ENCODE data around the gene TOP2A.
"Not testable (repeated sequence)": the region's sequence is repeated elsewhere in the genome, so short reads cannot be mapped to it uniquely, and the experiment has no call there.

TOP2A gene

GRCh38 chr17:40412880-40413279 is 4.8 kb downstream of the TOP2A start:
- Histone ChIP-seq H4K20me1 (ENCODE audit: insufficient read depth, low read length) (peaks cover 33% of the 10 kb centered on the region), H3K9ac (ENCODE audit: low read depth, low read length) (no peak overlapping the region; the same call in 1 of the 2 replicates), H3K9me3 (ENCODE audit: insufficient read depth, low read length, severe bottlenecking) (no peaks in the 10 kb centered on the region), H3K36me3 (ENCODE audit: insufficient read depth, low read length) (peaks cover 94% of the 10 kb centered on the region), H3K27me3 (ENCODE audit: insufficient read depth, low read length, poor library complexity) (no peaks in the 10 kb centered on the region), H3K79me2 (ENCODE audit: insufficient read depth, low read length) (peaks cover 95% of the 10 kb centered on the region), H3K27ac (ENCODE audit: low read length) (no peak overlapping the region), H3K4me3 (ENCODE audit: low read depth in 1 of 2, low read length in 2 of 2) (no peak overlapping the region), H3K4me2 (ENCODE audit: insufficient read depth, low read length) (peak overlapping the region; percentile 45; the same call in 1 of the 2 replicates), H2AFZ (ENCODE audit: low read depth, low read length) (no peak overlapping the region), H3K4me1 (ENCODE audit: insufficient read depth, low read length) (peaks cover 64% of the 10 kb centered on the region)
- DNase-seq (no peak), ATAC-seq (ENCODE audit: insufficient read depth, low read depth) (no peak)
- no peak for TF ChIP-seq CTCF (IDR thresholded peaks at IDR 0.05; ENCODE audit: borderline replicate concordance, extremely low read depth, low read length, poor library complexity, severe bottlenecking)
- TF ChIP-seq EZH2 (IDR thresholded peaks at IDR 0.05; ENCODE audit: borderline replicate concordance, low read depth, low read length, severe bottlenecking) = no peak

GRCh38 chr17:40411821-40412220 is 5.9 kb downstream of the TOP2A start:
- no peak for DNase-seq
- TF ChIP-seq CTCF (IDR thresholded peaks at IDR 0.05; ENCODE audit: borderline replicate concordance, extremely low read depth, low read length, poor library complexity, severe bottlenecking) = no peak
- TF ChIP-seq EZH2 (IDR thresholded peaks at IDR 0.05; ENCODE audit: borderline replicate concordance, low read depth, low read length, severe bottlenecking) = no peak
- no peak overlapping the region; the same call in 1 of the 2 replicates for H3K9ac ChIP-seq (ENCODE audit: low read depth, low read length)
- H4K20me1 ChIP-seq (ENCODE audit: insufficient read depth, low read length) = peaks cover 33% of the 10 kb centered on the region
- H3K27ac ChIP-seq (ENCODE audit: low read length) = no peak overlapping the region
- peaks cover 98% of the 10 kb centered on the region for H3K36me3 ChIP-seq (ENCODE audit: insufficient read depth, low read length)
- H3K79me2 ChIP-seq (ENCODE audit: insufficient read depth, low read length) = peaks cover 91% of the 10 kb centered on the region
- peaks cover 64% of the 10 kb centered on the region for H3K4me1 ChIP-seq (ENCODE audit: insufficient read depth, low read length)
- no peak overlapping the region for H2AFZ ChIP-seq (ENCODE audit: low read depth, low read length)
- peak overlapping the region; percentile 27; the same call in 1 of the 2 replicates for H3K4me2 ChIP-seq (ENCODE audit: insufficient read depth, low read length)
- no peaks in the 10 kb centered on the region for H3K9me3 ChIP-seq (ENCODE audit: insufficient read depth, low read length, severe bottlenecking)
- no peak for ATAC-seq (ENCODE audit: insufficient read depth, low read depth)
- H3K4me3 ChIP-seq (ENCODE audit: low read depth in 1 of 2, low read length in 2 of 2) = no peak overlapping the region
- no peaks in the 10 kb centered on the region for H3K27me3 ChIP-seq (ENCODE audit: insufficient read depth, low read length, poor library complexity)

GRCh38 chr17:40410082-40410481 is 7.6 kb downstream of the TOP2A start:
- Histone ChIP-seq H3K27ac (ENCODE audit: low read length) (no peak overlapping the region), H3K36me3 (ENCODE audit: insufficient read depth, low read length) (peaks cover 95% of the 10 kb centered on the region), H3K4me2 (ENCODE audit: insufficient read depth, low read length) (no peak overlapping the region), H4K20me1 (ENCODE audit: insufficient read depth, low read length) (peaks cover 28% of the 10 kb centered on the region), H3K4me3 (ENCODE audit: low read depth in 1 of 2, low read length in 2 of 2) (no peak overlapping the region), H3K9me3 (ENCODE audit: insufficient read depth, low read length, severe bottlenecking) (no peaks in the 10 kb centered on the region), H3K4me1 (ENCODE audit: insufficient read depth, low read length) (peaks cover 46% of the 10 kb centered on the region), H3K27me3 (ENCODE audit: insufficient read depth, low read length, poor library complexity) (no peaks in the 10 kb centered on the region), H3K9ac (ENCODE audit: low read depth, low read length) (0 out of 2 replicates have a peak overlapping the region, but pooled peaks have one; percentile 10), H3K79me2 (ENCODE audit: insufficient read depth, low read length) (peaks cover 79% of the 10 kb centered on the region), H2AFZ (ENCODE audit: low read depth, low read length) (no peak overlapping the region)
- ATAC-seq (ENCODE audit: insufficient read depth, low read depth) = no peak
- TF ChIP-seq EZH2 (IDR thresholded peaks at IDR 0.05; ENCODE audit: borderline replicate concordance, low read depth, low read length, severe bottlenecking) (no peak), CTCF (IDR thresholded peaks at IDR 0.05; ENCODE audit: borderline replicate concordance, extremely low read depth, low read length, poor library complexity, severe bottlenecking) (no peak)
- DNase-seq = no peak

- H3K27ac ChIP-seq (ENCODE audit: low read length); H2AFZ ChIP-seq (ENCODE audit: low read depth, low read length); DNase-seq; H3K4me2 ChIP-seq (ENCODE audit: insufficient read depth, low read length); ATAC-seq (ENCODE audit: insufficient read depth, low read depth); H3K9me3 ChIP-seq (ENCODE audit: insufficient read depth, low read length, severe bottlenecking); H3K9ac ChIP-seq (ENCODE audit: low read depth, low read length); H3K27me3 ChIP-seq (ENCODE audit: insufficient read depth, low read length, poor library complexity); H3K4me3 ChIP-seq (ENCODE audit: low read depth in 1 of 2, low read length in 2 of 2): not testable (repeated sequence)
- Histone ChIP-seq H3K79me2 (ENCODE audit: insufficient read depth, low read length) (peaks cover 79% of the 10 kb centered on the region), H4K20me1 (ENCODE audit: insufficient read depth, low read length) (peaks cover 28% of the 10 kb centered on the region), H3K36me3 (ENCODE audit: insufficient read depth, low read length) (peaks cover 97% of the 10 kb centered on the region), H3K4me1 (ENCODE audit: insufficient read depth, low read length) (peaks cover 41% of the 10 kb centered on the region)
These were observed 8.2 kb downstream of the TOP2A start for GRCh38 chr17:40409540-40409939.

Measured in DND-41 (cell line).